H9 (cell line): ENCODE results near the gene FGR. TPM values are rescaled to one million over a fixed set of nuclear protein-coding genes. Genes with fewer than 3 reads are reported as not detected.
A peak's percentile ranks its signal among the peaks of the same experiment; 100 is the strongest.

ENCODE experiments used
- DNase-seq: peaks from one replicate; pipeline ENCODE4 v3.0.0-alpha.2; 2017
- H2AFZ ChIP-seq: one replicate; pipeline ENCODE4 v1.6.1; 2013; ENCODE audit warnings: mild to moderate bottlenecking, low read length, control low read depth, moderate library complexity
- H2AK5ac ChIP-seq: 2 replicates; pipeline ENCODE4 v1.6.1; 2013; ENCODE audit warnings: low read length, control low read depth, mixed read lengths; ENCODE audit not compliant: insufficient read length
- H2BK120ac ChIP-seq: one replicate; pipeline ENCODE4 v1.6.1; 2013; ENCODE audit warnings: low read depth, mild to moderate bottlenecking, low read length, control low read depth, inconsistent platforms; ENCODE audit not compliant: poor library complexity, severe bottlenecking
- H2BK12ac ChIP-seq: 2 replicates; pipeline ENCODE4 v1.6.1; 2013; ENCODE audit warnings: low read length, control low read depth, mixed read lengths, low read depth; ENCODE audit not compliant: insufficient read length
- H2BK15ac ChIP-seq: 2 replicates; pipeline ENCODE4 v1.6.1; 2013; ENCODE audit warnings: low read depth, low read length, control low read depth
- H2BK20ac ChIP-seq: one replicate; pipeline ENCODE4 v1.6.1; 2013; ENCODE audit warnings: low read depth, mild to moderate bottlenecking, low read length, control low read depth, inconsistent platforms; ENCODE audit not compliant: poor library complexity, severe bottlenecking
- H2BK5ac ChIP-seq: 2 replicates; pipeline ENCODE4 v1.6.1; 2013; ENCODE audit warnings: low read length, control low read depth, mixed read lengths; ENCODE audit not compliant: insufficient read length
- H3K14ac ChIP-seq: 2 replicates; pipeline ENCODE4 v1.6.1; 2013; ENCODE audit warnings: low read length, control low read depth; ENCODE audit not compliant: insufficient read depth
- H3K18ac ChIP-seq: 2 replicates; pipeline ENCODE4 v1.6.1; 2013; ENCODE audit warnings: low read depth, mild to moderate bottlenecking, mixed read lengths, low read length, control low read depth; ENCODE audit not compliant: insufficient read length
- H3K23ac ChIP-seq: 2 replicates; pipeline ENCODE4 v1.6.1; 2013; ENCODE audit warnings: low read length, control low read depth, mixed read lengths, low read depth; ENCODE audit not compliant: insufficient read length
- H3K23me2 ChIP-seq: 2 replicates; pipeline ENCODE4 v1.6.1; 2013; ENCODE audit warnings: low read depth, mild to moderate bottlenecking, mixed read lengths, low read length, control low read depth; ENCODE audit not compliant: insufficient read length, poor library complexity, severe bottlenecking
- H3K27ac ChIP-seq: 2 replicates; pipeline ENCODE4 v1.5.1; 2013; ENCODE audit warnings: low read length, control low read depth, mixed read lengths, low read depth; ENCODE audit not compliant: insufficient read length
- H3K27me3 ChIP-seq: 2 replicates; pipeline ENCODE4 v1.6.1; 2013; ENCODE audit warnings: low read length, control low read depth, inconsistent platforms; ENCODE audit not compliant: insufficient read depth
- H3K4ac ChIP-seq: 2 replicates; pipeline ENCODE4 v1.6.1; 2013; ENCODE audit warnings: low read depth, mild to moderate bottlenecking, control low read depth, inconsistent platforms, low read length, moderate library complexity
- H3K4me1 ChIP-seq: 2 replicates; pipeline ENCODE4 v1.6.1; 2013; ENCODE audit warnings: low read length, control low read depth, inconsistent platforms; ENCODE audit not compliant: insufficient read depth
- H3K4me2 ChIP-seq: 2 replicates; pipeline ENCODE4 v1.6.1; 2013; ENCODE audit warnings: low read length, control low read depth, mixed read lengths; ENCODE audit not compliant: insufficient read length, insufficient read depth
- H3K56ac ChIP-seq: 2 replicates; pipeline ENCODE4 v1.6.1; 2013; ENCODE audit warnings: low read depth, mild to moderate bottlenecking, mixed read lengths, low read length, control low read depth; ENCODE audit not compliant: insufficient read length
- H3K79me1 ChIP-seq: 2 replicates; pipeline ENCODE4 v1.6.1; 2013; ENCODE audit warnings: low read depth, mild to moderate bottlenecking, moderate library complexity, low read length, control low read depth, inconsistent platforms; ENCODE audit not compliant: insufficient read depth, poor library complexity, severe bottlenecking
- H3K79me2 ChIP-seq: 2 replicates; pipeline ENCODE4 v1.6.1; 2013; ENCODE audit warnings: low read length, control low read depth, inconsistent platforms; ENCODE audit not compliant: insufficient read depth
- H3K9ac ChIP-seq: 2 replicates; pipeline ENCODE4 v1.6.1; 2013; ENCODE audit warnings: low read length, control low read depth, mixed read lengths; ENCODE audit not compliant: insufficient read length; ENCODE audit errors: extremely low read depth
- H3K9me3 ChIP-seq: one replicate; pipeline ENCODE4 v1.6.1; 2013; ENCODE audit warnings: low read depth, low read length, inconsistent platforms; ENCODE audit not compliant: control insufficient read depth
- H3T11ph ChIP-seq: one replicate; pipeline ENCODE4 v1.6.1; 2013; ENCODE audit warnings: mild to moderate bottlenecking, low read length, control low read depth, inconsistent platforms
- H4K20me1 ChIP-seq: one replicate; pipeline ENCODE4 v1.6.1; 2013; ENCODE audit not compliant: control insufficient read depth, insufficient read length, insufficient read depth
- H4K5ac ChIP-seq: 2 replicates; pipeline ENCODE4 v1.6.1; 2013; ENCODE audit warnings: low read depth, mild to moderate bottlenecking, mixed read lengths, low read length, control low read depth; ENCODE audit not compliant: insufficient read length
- H4K8ac ChIP-seq: replicated peaks from 2 replicates; pipeline ENCODE4 v1.6.1; 2013; ENCODE audit warnings: low read length, control low read depth, mixed read lengths, low read depth; ENCODE audit not compliant: insufficient read length
- H4K91ac ChIP-seq: 2 replicates; pipeline ENCODE4 v1.6.1; 2013; ENCODE audit warnings: low read depth, mild to moderate bottlenecking, moderate library complexity, mixed read lengths, low read length, control low read depth; ENCODE audit not compliant: insufficient read length
- H3K27ac Mint-ChIP-seq, 3 experiments: 2 replicates in 2 of 3; 3 replicates in 1 of 3; pipeline ENCODE4 v1.8.0; 2020 to 2021; ENCODE audit warnings: mixed read lengths in 3 of 3, mild to moderate bottlenecking in 1 of 3, moderate library complexity in 1 of 3
- H3K27me3 Mint-ChIP-seq: 2 replicates; pipeline ENCODE4 v1.8.0; 2021; ENCODE audit warnings: low read depth, mild to moderate bottlenecking, moderate library complexity, mixed read lengths
- H3K36me3 Mint-ChIP-seq, 3 experiments: 2 replicates in 2 of 3; 3 replicates in 1 of 3; pipeline ENCODE4 v1.8.0; 2020 to 2021; ENCODE audit warnings: low read depth in 3 of 3, mixed read lengths in 3 of 3; ENCODE audit not compliant: insufficient read depth in 1 of 3
- H3K4me1 Mint-ChIP-seq, 2 experiments: 2 replicates each; pipeline ENCODE4 v1.8.0; 2020; ENCODE audit warnings: mixed read lengths in 2 of 2
- H3K4me3 Mint-ChIP-seq, 2 experiments: 2 replicates in 1 of 2; 3 replicates in 1 of 2; pipeline ENCODE4 v1.8.0; 2020 to 2021; ENCODE audit warnings: mild to moderate bottlenecking in 2 of 2, mixed read lengths in 2 of 2, moderate library complexity in 1 of 2
- H3K9me3 Mint-ChIP-seq, 2 experiments: 2 replicates in 1 of 2; 3 replicates in 1 of 2; pipeline ENCODE4 v1.8.0; 2020; ENCODE audit warnings: mild to moderate bottlenecking in 2 of 2, mixed read lengths in 2 of 2, moderate library complexity in 1 of 2
- WGBS: extraction: QIAGEN DNeasy Blood & Tissue Kit; methylation state at CpG from one replicate; pipeline ENCODE4 v1.1.7; 2013; ENCODE audit warnings: missing lambda C conversion rate, low lambda C conversion rate, mixed read lengths; ENCODE audit not compliant: insufficient read length; ENCODE audit errors: extremely low coverage; 5-methylcytosine and 5-hydroxymethylcytosine counted together
- total RNA-seq: library from RNA; stranded (reverse); gene quantifications from 2 replicates; pipeline ENCODE4 v1.2.1, GENCODE V29; 2021
- TF ChIP-seq, protein P1 (sequence below): fragments of 200-600 bp; sonication (generic); conservative IDR thresholded peaks from 3 replicates; pipeline ENCODE4 v1.8.0; 2021; ENCODE audit warnings: antibody characterized with exemption, mild to moderate bottlenecking

The FGR gene
- total RNA-seq, 1 experiment from 2014 or later: not detected

GRCh38 chr1:27635396-27636142 lies 584 bp upstream of the FGR start:
- peaks cover 12 to 27% of the 10 kb centered on the region in 2 experiments for H3K4me1 Mint-ChIP-seq
- peaks cover 19% of the 10 kb centered on the region; the same call in 1 of the 2 replicates for H3K27me3 ChIP-seq
- H3K9me3 Mint-ChIP-seq: no peaks in the 10 kb centered on the region

More at GRCh38 chr1:27635396-27636142, 584 bp upstream of the FGR start:
- H3K4me2 ChIP-seq: no peak overlapping the region
- Mint-ChIP-seq H3K4me3 (peak overlapping the region; percentile 25 to 43; a peak in 3 of 5 replicates), H3K36me3 (no peaks in the 10 kb centered on the region; a peak in 1 of 7 replicates), H3K27ac (no peak overlapping the region), H3K27me3 (peaks cover 27% of the 10 kb centered on the region)
- peaks cover 5% of the 10 kb centered on the region; the same call in 1 of the 2 replicates for H3K4me1 ChIP-seq
- H2AK5ac ChIP-seq: no peak overlapping the region
- no peak overlapping the region for H2BK12ac ChIP-seq
- no peak overlapping the region for H3K27ac ChIP-seq
- H3K79me1 ChIP-seq: no peaks in the 10 kb centered on the region
- no peaks in the 10 kb centered on the region for H4K20me1 ChIP-seq
- no peak overlapping the region for H3K23ac ChIP-seq
- TF ChIP-seq, protein P1, sequence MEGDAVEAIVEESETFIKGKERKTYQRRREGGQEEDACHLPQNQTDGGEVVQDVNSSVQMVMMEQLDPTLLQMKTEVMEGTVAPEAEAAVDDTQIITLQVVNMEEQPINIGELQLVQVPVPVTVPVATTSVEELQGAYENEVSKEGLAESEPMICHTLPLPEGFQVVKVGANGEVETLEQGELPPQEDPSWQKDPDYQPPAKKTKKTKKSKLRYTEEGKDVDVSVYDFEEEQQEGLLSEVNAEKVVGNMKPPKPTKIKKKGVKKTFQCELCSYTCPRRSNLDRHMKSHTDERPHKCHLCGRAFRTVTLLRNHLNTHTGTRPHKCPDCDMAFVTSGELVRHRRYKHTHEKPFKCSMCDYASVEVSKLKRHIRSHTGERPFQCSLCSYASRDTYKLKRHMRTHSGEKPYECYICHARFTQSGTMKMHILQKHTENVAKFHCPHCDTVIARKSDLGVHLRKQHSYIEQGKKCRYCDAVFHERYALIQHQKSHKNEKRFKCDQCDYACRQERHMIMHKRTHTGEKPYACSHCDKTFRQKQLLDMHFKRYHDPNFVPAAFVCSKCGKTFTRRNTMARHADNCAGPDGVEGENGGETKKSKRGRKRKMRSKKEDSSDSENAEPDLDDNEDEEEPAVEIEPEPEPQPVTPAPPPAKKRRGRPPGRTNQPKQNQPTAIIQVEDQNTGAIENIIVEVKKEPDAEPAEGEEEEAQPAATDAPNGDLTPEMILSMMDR: no peak
- WGBS: no CpG with 5 or more reads among the region's 11 CpGs
- H3T11ph ChIP-seq: no peak overlapping the region
- H3K79me2 ChIP-seq: no peaks in the 10 kb centered on the region
- no peaks in the 10 kb centered on the region for H3K9me3 ChIP-seq
- H2BK120ac ChIP-seq: no peak overlapping the region
- peaks cover 8% of the 10 kb centered on the region for H3K23me2 ChIP-seq
- H3K4ac ChIP-seq: no peak overlapping the region
- H3K14ac ChIP-seq: no peak overlapping the region
- no peak overlapping the region for H2AFZ ChIP-seq
- H4K8ac ChIP-seq: no peak overlapping the region
- H4K5ac ChIP-seq: no peak overlapping the region
- H3K9ac ChIP-seq: no peak overlapping the region
- no peak overlapping the region for H2BK20ac ChIP-seq
- no peak overlapping the region for H2BK5ac ChIP-seq
- H3K56ac ChIP-seq: no peak overlapping the region
- no peak overlapping the region for H4K91ac ChIP-seq
- H2BK15ac ChIP-seq: no peak overlapping the region
- no peak overlapping the region for H3K18ac ChIP-seq
- DNase-seq: no peak
